Peyer's patch (tissue), 4 donors: Measurements from ENCODE around the gene WDR18. TPM values are rescaled to one million over a fixed set of nuclear protein-coding genes. Genes with fewer than 3 reads are reported as not detected.

Experiments
- DNase-seq, 3 donors: peaks; one replicate each; pipeline ENCODE4 v3.0.0-alpha.2; 2017 to 2019
- H3K27ac ChIP-seq, 4 donors: fragments of 200-600 bp; sonication (generic); one replicate each; pipeline ENCODE4 v1.5.1; 2016 to 2019
- H3K27me3 ChIP-seq, 2 donors: fragments of 200-600 bp; sonication (generic); one replicate each; pipeline ENCODE4 v1.5.1; 2019
- H3K36me3 ChIP-seq, 3 donors: fragments of 200-600 bp; sonication (generic); one replicate each; pipeline ENCODE4 v1.5.1; 2016 to 2019
- H3K4me1 ChIP-seq, 4 donors: fragments of 200-600 bp; sonication (generic); one replicate each; pipeline ENCODE4 v1.5.1; 2016 to 2019
- H3K4me3 ChIP-seq, 4 donors: fragments of 200-600 bp; sonication (generic); 1 replicate in 3 of 4; 2 replicates in 1 of 4; pipeline ENCODE4 v1.5.1; 2016 to 2019; ENCODE audit warnings: mild to moderate bottlenecking in 1 of 4
- H3K9me3 ChIP-seq, 4 donors: fragments of 200-600 bp; sonication (generic); one replicate each; pipeline ENCODE4 v1.5.1; 2016 to 2019; ENCODE audit warnings: mild to moderate bottlenecking in 1 of 4
- CTCF ChIP-seq, 6 experiments: fragments of 450-650 bp in 4 of 6; fragments of 200-600 bp in 2 of 6; sonication (generic) in 1 of 6; IDR thresholded peaks; one replicate each; pipeline ENCODE4 v1.5.1; 2017 to 2019; ENCODE audit warnings: antibody characterized with exemption in 6 of 6, mild to moderate bottlenecking in 3 of 6, moderate library complexity in 1 of 6
- POLR2A ChIP-seq, 2 donors: fragments of 450-650 bp; IDR thresholded peaks; one replicate each; pipeline ENCODE4 v1.5.1; 2017; ENCODE audit warnings: antibody characterized with exemption in 2 of 2, mild to moderate bottlenecking in 2 of 2, moderate library complexity in 2 of 2
- total RNA-seq, 4 donors: library from RNA; depleted of rRNA; stranded (reverse); fragments of >200 nt; gene quantifications; one replicate each; pipeline ENCODE4 v1.1.0, GENCODE V29; 2016

Gene WDR18
- total RNA-seq, 4 donors from 2014 or later = 26.4 to 58.8 (median 40.5) TPM

GRCh38 chr19:960020-960419 is 24.1 kb upstream of the WDR18 start:
- no peaks in the 10 kb centered on the region for H3K27me3 ChIP-seq
- TF ChIP-seq CTCF (IDR thresholded peaks at IDR 0.05) (no peak), POLR2A (IDR thresholded peaks at IDR 0.05) (no peak)
- peaks cover 0 to 9% (median 3%) of the 10 kb centered on the region in 4 donors for H3K4me1 ChIP-seq
- peaks cover 0 to 12% (median 0%) of the 10 kb centered on the region in 3 donors for H3K36me3 ChIP-seq
- H3K9me3 ChIP-seq = no peaks in the 10 kb centered on the region
- no peak for DNase-seq
- H3K4me3 ChIP-seq = no peak overlapping the region
- H3K27ac ChIP-seq = no peak overlapping the region

- no peak for DNase-seq
- Histone ChIP-seq H3K27me3 (no peaks in the 10 kb centered on the region), H3K36me3 (peaks cover 0 to 16% (median 0%) of the 10 kb centered on the region in 3 donors), H3K4me3 (no peak overlapping the region), H3K4me1 (peaks cover 0 to 9% (median 0%) of the 10 kb centered on the region in 4 donors), H3K9me3 (no peaks in the 10 kb centered on the region), H3K27ac (no peak overlapping the region)
- TF ChIP-seq CTCF (IDR thresholded peaks at IDR 0.05) = no peak
- no peak for TF ChIP-seq POLR2A (IDR thresholded peaks at IDR 0.05)
These were observed 23.6 kb upstream of the WDR18 start for GRCh38 chr19:960601-960938.

- Histone ChIP-seq H3K4me3 (no peak overlapping the region), H3K27ac (no peak overlapping the region), H3K4me1 (no peaks in the 10 kb centered on the region), H3K27me3 (no peaks in the 10 kb centered on the region), H3K9me3 (no peaks in the 10 kb centered on the region), H3K36me3 (peaks cover 0 to 20% (median 0%) of the 10 kb centered on the region in 3 donors)
- peak in 1 of 3 donors; percentile 66 for DNase-seq
- TF ChIP-seq POLR2A (IDR thresholded peaks at IDR 0.05) (no peak), CTCF (IDR thresholded peaks at IDR 0.05) (no peak)
These were observed 22.1 kb upstream of the WDR18 start for GRCh38 chr19:961866-962620.

GRCh38 chr19:962683-963400 is 21.3 kb upstream of the WDR18 start:
- Histone ChIP-seq H3K4me3 (no peak overlapping the region), H3K4me1 (no peaks in the 10 kb centered on the region), H3K9me3 (no peaks in the 10 kb centered on the region), H3K36me3 (peaks cover 0 to 23% (median 0%) of the 10 kb centered on the region in 3 donors), H3K27ac (no peak overlapping the region), H3K27me3 (no peaks in the 10 kb centered on the region)
- DNase-seq = no peak
- TF ChIP-seq POLR2A (IDR thresholded peaks at IDR 0.05) = no peak
- TF ChIP-seq CTCF (IDR thresholded peaks at IDR 0.05) = no peak

- no peak for DNase-seq
- Histone ChIP-seq H3K4me1 (no peaks in the 10 kb centered on the region), H3K27ac (no peak overlapping the region), H3K4me3 (no peak overlapping the region), H3K27me3 (no peaks in the 10 kb centered on the region), H3K36me3 (peaks cover 0 to 26% (median 0%) of the 10 kb centered on the region in 3 donors), H3K9me3 (no peaks in the 10 kb centered on the region)
- TF ChIP-seq POLR2A (IDR thresholded peaks at IDR 0.05) = no peak
- TF ChIP-seq CTCF (IDR thresholded peaks at IDR 0.05) = no peak
These were observed 20.6 kb upstream of the WDR18 start for GRCh38 chr19:963486-963951.
